ENCODE data around the gene GRM1. TPM values are rescaled to one million over a fixed set of nuclear protein-coding genes. Genes with fewer than 3 reads are reported as not detected.

GRM1 gene
- total RNA-seq, 4 donors from 2014 or later = not detected

GRCh38 chr6:146153040-146153758, 124.3 kb downstream of the GRM1 start:
- 59 to 60% methylated on average over 4 of the region's 4 CpGs for WGBS, 2 donors
- TF ChIP-seq POLR2A (IDR thresholded peaks at IDR 0.05) = no peak
- TF ChIP-seq, protein P1, sequence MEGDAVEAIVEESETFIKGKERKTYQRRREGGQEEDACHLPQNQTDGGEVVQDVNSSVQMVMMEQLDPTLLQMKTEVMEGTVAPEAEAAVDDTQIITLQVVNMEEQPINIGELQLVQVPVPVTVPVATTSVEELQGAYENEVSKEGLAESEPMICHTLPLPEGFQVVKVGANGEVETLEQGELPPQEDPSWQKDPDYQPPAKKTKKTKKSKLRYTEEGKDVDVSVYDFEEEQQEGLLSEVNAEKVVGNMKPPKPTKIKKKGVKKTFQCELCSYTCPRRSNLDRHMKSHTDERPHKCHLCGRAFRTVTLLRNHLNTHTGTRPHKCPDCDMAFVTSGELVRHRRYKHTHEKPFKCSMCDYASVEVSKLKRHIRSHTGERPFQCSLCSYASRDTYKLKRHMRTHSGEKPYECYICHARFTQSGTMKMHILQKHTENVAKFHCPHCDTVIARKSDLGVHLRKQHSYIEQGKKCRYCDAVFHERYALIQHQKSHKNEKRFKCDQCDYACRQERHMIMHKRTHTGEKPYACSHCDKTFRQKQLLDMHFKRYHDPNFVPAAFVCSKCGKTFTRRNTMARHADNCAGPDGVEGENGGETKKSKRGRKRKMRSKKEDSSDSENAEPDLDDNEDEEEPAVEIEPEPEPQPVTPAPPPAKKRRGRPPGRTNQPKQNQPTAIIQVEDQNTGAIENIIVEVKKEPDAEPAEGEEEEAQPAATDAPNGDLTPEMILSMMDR (IDR thresholded peaks at IDR 0.05) = no peak
- Histone ChIP-seq H3K27me3 (no peaks in the 10 kb centered on the region), H3K36me3 (no peaks in the 10 kb centered on the region), H3K27ac (no peak overlapping the region), H3K4me3 (no peak overlapping the region), H3K4me1 (no peaks in the 10 kb centered on the region), H3K9me3 (no peaks in the 10 kb centered on the region)
- DNase-seq = no peak
- intact Hi-C loops (cut with DNase I) = no loop called here

DNA sequence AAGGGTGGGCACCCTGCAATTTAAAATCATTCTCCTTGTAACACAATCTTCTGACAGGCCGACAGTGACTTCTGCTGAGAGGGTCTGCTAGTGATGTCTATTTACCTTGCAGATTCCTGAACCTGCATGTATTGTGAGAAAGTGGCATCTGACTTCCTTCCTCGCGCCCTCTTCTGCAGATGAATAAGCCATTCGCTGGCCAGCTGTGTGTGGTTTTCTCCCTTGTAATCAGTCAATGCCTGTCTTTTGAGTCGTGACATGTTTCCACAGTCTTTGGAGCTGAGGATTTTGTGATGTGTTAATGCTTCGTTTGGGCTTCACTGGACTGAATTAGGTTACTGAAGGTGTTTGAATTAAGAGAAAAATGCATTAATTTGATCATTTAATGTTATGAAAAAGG, 125.3 kb downstream of the GRM1 start:
- WGBS, 2 donors = 1% methylated on average over 6 of the region's 6 CpGs
- no peak for DNase-seq
- TF ChIP-seq POLR2A (IDR thresholded peaks at IDR 0.05) = no peak
- TF ChIP-seq, protein P1 (IDR thresholded peaks at IDR 0.05) = no peak
- intact Hi-C loops (cut with DNase I) = no loop called here
- no peak overlapping the region for H3K27ac ChIP-seq
- H3K4me3 ChIP-seq = no peak overlapping the region
- no peaks in the 10 kb centered on the region for H3K36me3 ChIP-seq
- H3K4me1 ChIP-seq = no peaks in the 10 kb centered on the region
- H3K9me3 ChIP-seq = no peaks in the 10 kb centered on the region
- H3K27me3 ChIP-seq = no peaks in the 10 kb centered on the region

GRCh38 chr6:146161664-146162063, 132.8 kb downstream of the GRM1 start:
- 70% methylated on average over 5 of the region's 5 CpGs for WGBS, 2 donors
- no peaks in the 10 kb centered on the region for H3K4me1 ChIP-seq
- H3K27ac ChIP-seq = no peak overlapping the region
- H3K4me3 ChIP-seq = no peak overlapping the region
- no peaks in the 10 kb centered on the region for H3K27me3 ChIP-seq
- TF ChIP-seq POLR2A (IDR thresholded peaks at IDR 0.05) = no peak
- TF ChIP-seq, protein P1 (IDR thresholded peaks at IDR 0.05) = no peak
- no peaks in the 10 kb centered on the region for H3K9me3 ChIP-seq
- no peaks in the 10 kb centered on the region for H3K36me3 ChIP-seq
- intact Hi-C loops (cut with DNase I) = no loop called here
- DNase-seq = no peak

GRCh38 chr6:146169872-146170271, 141.0 kb downstream of the GRM1 start:
- WGBS, 2 donors = 65 to 73% methylated on average over 1 of the region's 1 CpG
- intact Hi-C loops (cut with DNase I) = no loop called here

DNA sequence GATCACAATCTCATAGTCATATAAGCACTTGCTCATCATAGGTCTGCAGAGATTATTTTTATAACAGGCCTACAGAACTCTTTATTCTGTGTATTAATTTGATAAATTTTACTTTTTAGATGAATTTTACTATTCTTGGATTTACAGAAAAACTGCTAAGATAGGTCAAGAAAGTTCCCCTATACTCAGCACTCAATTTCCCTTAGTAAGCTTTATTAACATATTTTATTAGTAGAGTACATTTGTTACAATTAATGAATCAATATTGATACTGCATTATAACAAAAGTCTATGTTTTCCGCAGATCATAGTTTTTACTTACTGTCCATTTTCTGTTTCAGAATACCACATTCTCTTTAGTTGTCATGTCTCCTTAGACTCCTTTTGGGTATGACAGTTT, 148.9 kb downstream of the GRM1 start:
- 88 to 96% methylated on average over 1 of the region's 1 CpG for WGBS, 2 donors
- Histone ChIP-seq H3K27ac (no peak overlapping the region), H3K27me3 (no peaks in the 10 kb centered on the region), H3K4me3 (no peak overlapping the region), H3K4me1 (no peaks in the 10 kb centered on the region), H3K36me3 (no peaks in the 10 kb centered on the region), H3K9me3 (no peaks in the 10 kb centered on the region)
- no peak for TF ChIP-seq POLR2A (IDR thresholded peaks at IDR 0.05)
- TF ChIP-seq, protein P1 (IDR thresholded peaks at IDR 0.05) = no peak
- intact Hi-C loops (cut with DNase I) = no loop called here
- DNase-seq = no peak

More at GRCh38 chr6:146169872-146170271, 141.0 kb downstream of the GRM1 start:
- Histone ChIP-seq H3K27me3 (no peaks in the 10 kb centered on the region), H3K4me1 (no peaks in the 10 kb centered on the region), H3K4me3 (no peak overlapping the region), H3K27ac (no peak overlapping the region), H3K36me3 (no peaks in the 10 kb centered on the region), H3K9me3 (no peaks in the 10 kb centered on the region)
- DNase-seq = no peak
- TF ChIP-seq, protein P1 (IDR thresholded peaks at IDR 0.05) = no peak
- TF ChIP-seq POLR2A (IDR thresholded peaks at IDR 0.05) = no peak

Measured in esophagus squamous epithelium (tissue), 5 donors.